ENCODE results near the gene RAB31. TPM values are rescaled to one million over a fixed set of nuclear protein-coding genes. Genes with fewer than 3 reads are reported as not detected.

The RAB31 gene
- total and polyA plus RNA-seq, 2 of the 13 experiments (the other 11 are each of a cell fraction or from before 2014, with no cell fraction given), result 1.1 to 1.7 TPM

- H3K36me3 ChIP-seq (replicated peaks in 1 of 2; ENCODE audit: control insufficient read depth in 1 of 2, insufficient read depth in 2 of 2, low read length in 2 of 2), result no peaks in the 10 kb centered on the region
- no peaks in the 10 kb centered on the region for H3K9me3 ChIP-seq (ENCODE audit: low read length)
- H3K4me1 ChIP-seq (ENCODE audit: insufficient read depth, low read length), result peaks cover 6% of the 10 kb centered on the region
- no peaks in the 10 kb centered on the region for H3K79me2 ChIP-seq (ENCODE audit: insufficient read depth, low read length)
- in situ Hi-C loops (cut with HindIII; ENCODE audit: extremely low pct_ligation_motif_present, low pct_unique_long_range_greater_than_20kb), result no loop called here
- no TSS peak for BruUV-seq (replicated peaks)
- no peak for TF ChIP-seq ZEB1 (IDR thresholded peaks at IDR 0.05; ENCODE audit: insufficient replicate concordance, low read depth)
- peak; percentile 32; the same call in 1 of the 2 replicates for TF ChIP-seq ZNF687 (CRISPR knock-in tag; IDR thresholded peaks at IDR 0.05)
- ATAC-seq, result peak; percentile 54; the same call in 2 of the 3 replicates
- H3K4me3 ChIP-seq (replicated peaks in 1 of 3; ENCODE audit: insufficient read depth in 1 of 3, low read depth in 2 of 3, low read length in 3 of 3), result peak overlapping the region; percentile 14 to 72 (median 55); a peak in 5 of 6 replicates
- no peak overlapping the region for H3K9ac ChIP-seq (ENCODE audit: insufficient read depth, low read depth, low read length)
- H3K27me3 ChIP-seq (ENCODE audit: control insufficient read depth in 1 of 2, insufficient read depth in 2 of 2, low read length in 2 of 2), result peaks cover 6 to 65% of the 10 kb centered on the region in 2 experiments
- no peak overlapping the region for H3K27ac ChIP-seq (ENCODE audit: extremely low read length, insufficient read depth, low read length)
- no peak for FAIRE-seq
- 24% methylated on average over 25 of the region's 31 CpGs for WGBS (ENCODE audit: low lambda C conversion rate)
- H4K20me1 ChIP-seq (ENCODE audit: insufficient read depth, low read length), result no peaks in the 10 kb centered on the region
- CTCF ChIA-PET (ENCODE audit: low intra/inter-chr PET ratio, low total read pairs), result no interaction called here
- H3K4me2 ChIP-seq (ENCODE audit: low read depth, low read length), result peak overlapping the region; percentile 73
- H2AFZ ChIP-seq (ENCODE audit: low read length), result no peak overlapping the region
- POLR2A ChIA-PET, result no interaction called here
- intact Hi-C loops (cut with micrococcal nuclease; ENCODE audit: unreplicated experiment), result no loop called here
- DNase-seq (ENCODE audit: low spot score), result no peak
These were observed 582 bp upstream of the RAB31 start for GRCh38 chr18:9707381-9708056.
